HG03575 (cell line): ENCODE data around the gene NPIPA1.
"Not testable (repeated sequence)": the region's sequence is repeated elsewhere in the genome, so short reads cannot be mapped to it uniquely, and the experiment has no call there.

Source experiments
- ATAC-seq: cut with Tn5 transposase; IDR thresholded peaks from one replicate; pipeline ENCODE4 v1.9.1; 2021; ENCODE audit not compliant: unreplicated experiment, insufficient number of reproducible peaks, low FRiP score; ENCODE audit errors: extremely low read depth

NPIPA1 gene

GRCh38 chr16:14937143-14937542 is at the start of gene NPIPA1:
Gene NPIPA1, plus strand, starts transcription at chr16:14937443. Its CDS starts 0 bp downstream, at chr16:14937443.
- ATAC-seq = not testable (repeated sequence)

GRCh38 chr16:14892111-14892510 is 45.1 kb upstream of the NPIPA1 start:
- ATAC-seq = not testable (repeated sequence)

- ATAC-seq = not testable (repeated sequence)
These were observed 41.9 kb upstream of the NPIPA1 start for GRCh38 chr16:14895382-14895781.

- ATAC-seq = not testable (repeated sequence)
These were observed 41.2 kb upstream of the NPIPA1 start for GRCh38 chr16:14896023-14896422.

- ATAC-seq = not testable (repeated sequence)
These were observed 40.1 kb upstream of the NPIPA1 start for GRCh38 chr16:14897006-14897664.

GRCh38 chr16:14898162-14898561 is 39.1 kb upstream of the NPIPA1 start:
- not testable (repeated sequence) for ATAC-seq

- ATAC-seq = not testable (repeated sequence)
These were observed 33.9 kb upstream of the NPIPA1 start for GRCh38 chr16:14903191-14903957.

GRCh38 chr16:14909744-14910143 is 27.5 kb upstream of the NPIPA1 start:
- not testable (repeated sequence) for ATAC-seq

GRCh38 chr16:14910833-14911629 is 26.2 kb upstream of the NPIPA1 start:
- ATAC-seq = not testable (repeated sequence)

GRCh38 chr16:14911954-14912353 is 25.3 kb upstream of the NPIPA1 start:
- ATAC-seq = not testable (repeated sequence)

GRCh38 chr16:14912588-14912987 is 24.7 kb upstream of the NPIPA1 start:
- ATAC-seq = not testable (repeated sequence)

GRCh38 chr16:14918504-14918903 is 18.7 kb upstream of the NPIPA1 start:
- ATAC-seq = not testable (repeated sequence)

GRCh38 chr16:14919837-14920600 is 17.2 kb upstream of the NPIPA1 start:
- ATAC-seq = not testable (repeated sequence)

- not testable (repeated sequence) for ATAC-seq
These were observed 15.0 kb upstream of the NPIPA1 start for GRCh38 chr16:14922285-14922684.

GRCh38 chr16:14922968-14923367 is 14.3 kb upstream of the NPIPA1 start:
- not testable (repeated sequence) for ATAC-seq

- ATAC-seq = not testable (repeated sequence)
These were observed 13.7 kb upstream of the NPIPA1 start for GRCh38 chr16:14923394-14924088.

- not testable (repeated sequence) for ATAC-seq
These were observed 12.9 kb upstream of the NPIPA1 start for GRCh38 chr16:14924359-14924758.

- ATAC-seq = not testable (repeated sequence)
These were observed 12.3 kb upstream of the NPIPA1 start for GRCh38 chr16:14924982-14925381.
